ENCODE measurements around the gene CDH13. TPM values are rescaled to one million over a fixed set of nuclear protein-coding genes. Genes with fewer than 3 reads are reported as not detected.
A peak's percentile ranks its signal among the peaks of the same experiment; 100 is the strongest.

The CDH13 gene
- total RNA-seq, 4 donors from 2014 or later = 3.1 to 13.5 (median 8.9) TPM

GRCh38 chr16:83809092-83809491 lies 1182.3 kb downstream of the CDH13 start:
- Histone ChIP-seq H3K4me1 (peaks cover 45 to 60% (median 48%) of the 10 kb centered on the region in 4 donors), H3K27ac (replicated peaks in 1 of 4) (no peak overlapping the region), H3K4me3 (peak overlapping the region; percentile 90 to 95 (median 90)), H3K9me3 (no peaks in the 10 kb centered on the region), H3K27me3 (no peaks in the 10 kb centered on the region), H3K36me3 (peaks cover 0 to 36% (median 14%) of the 10 kb centered on the region in 4 donors)
- intact Hi-C loops (cut with DNase I) = loop anchor here (5.0 kb wide), 1 partner anchor 88 kb away; the partner anchor contains the start of gene MLYCD
- DNase-seq (ENCODE audit: extremely low spot score) = no peak
- WGBS = 83% methylated on average over 13 of the region's 13 CpGs
- TF ChIP-seq POLR2A (IDR thresholded peaks at IDR 0.05; ENCODE audit: low read depth) (no peak), POLR2AphosphoS5 (IDR thresholded peaks at IDR 0.05) (no peak), CTCF (IDR thresholded peaks at IDR 0.05) (no peak), EP300 (IDR thresholded peaks at IDR 0.05) (no peak)

- WGBS = 67% methylated on average over 1 of the region's 1 CpG
- H3K4me3 ChIP-seq = no peak overlapping the region
- H3K27ac ChIP-seq (replicated peaks in 1 of 4) = no peak overlapping the region
- H3K36me3 ChIP-seq = peaks cover 0 to 36% (median 14%) of the 10 kb centered on the region in 4 donors
- H3K27me3 ChIP-seq = no peaks in the 10 kb centered on the region
- no peak for TF ChIP-seq CTCF (IDR thresholded peaks at IDR 0.05)
- TF ChIP-seq POLR2AphosphoS5 (IDR thresholded peaks at IDR 0.05) = no peak
- TF ChIP-seq EP300 (IDR thresholded peaks at IDR 0.05) = no peak
- TF ChIP-seq POLR2A (IDR thresholded peaks at IDR 0.05; ENCODE audit: low read depth) = no peak
- peaks cover 54 to 75% (median 62%) of the 10 kb centered on the region in 4 donors for H3K4me1 ChIP-seq
- no peak for DNase-seq (ENCODE audit: extremely low spot score)
- no peaks in the 10 kb centered on the region for H3K9me3 ChIP-seq
- intact Hi-C loops (cut with DNase I) = no loop called here
Observed at GRCh38 chr16:83810901-83811300, 1184.1 kb downstream of the CDH13 start.

- WGBS = 34% methylated on average over 8 of the region's 13 CpGs
- intact Hi-C loops (cut with DNase I) = no loop called here
- no peak for DNase-seq (ENCODE audit: extremely low spot score)
Observed at GRCh38 chr16:83813823-83814658, 1187.3 kb downstream of the CDH13 start.

GRCh38 chr16:83814659-83814985 lies 1187.9 kb downstream of the CDH13 start:
- Histone ChIP-seq H3K36me3 (peaks cover 0 to 34% (median 14%) of the 10 kb centered on the region in 4 donors), H3K4me1 (peaks cover 37 to 54% (median 47%) of the 10 kb centered on the region in 4 donors), H3K27me3 (no peaks in the 10 kb centered on the region), H3K9me3 (no peaks in the 10 kb centered on the region), H3K4me3 (peak overlapping the region; percentile 10 to 35 (median 19)), H3K27ac (replicated peaks in 1 of 4) (peak overlapping the region; percentile 50 to 69 (median 61))
- 54% methylated on average over 4 of the region's 4 CpGs for WGBS
- intact Hi-C loops (cut with DNase I) = no loop called here
- no peak for DNase-seq (ENCODE audit: extremely low spot score)
- no peak for TF ChIP-seq POLR2A (IDR thresholded peaks at IDR 0.05; ENCODE audit: low read depth)
- no peak for TF ChIP-seq POLR2AphosphoS5 (IDR thresholded peaks at IDR 0.05)
- no peak for TF ChIP-seq EP300 (IDR thresholded peaks at IDR 0.05)
- TF ChIP-seq CTCF (IDR thresholded peaks at IDR 0.05) = no peak

More at GRCh38 chr16:83813823-83814658, 1187.3 kb downstream of the CDH13 start:
- Histone ChIP-seq H3K36me3 (peaks cover 0 to 36% (median 14%) of the 10 kb centered on the region in 4 donors), H3K27ac (replicated peaks in 1 of 4) (peak overlapping the region; percentile 50 to 69 (median 61)), H3K27me3 (no peaks in the 10 kb centered on the region), H3K4me3 (peak overlapping the region; percentile 10 to 35 (median 19)), H3K4me1 (peaks cover 43 to 60% (median 53%) of the 10 kb centered on the region in 4 donors), H3K9me3 (no peaks in the 10 kb centered on the region)
- TF ChIP-seq EP300 (IDR thresholded peaks at IDR 0.05) (no peak), POLR2AphosphoS5 (IDR thresholded peaks at IDR 0.05) (peak; percentile 42 to 64), POLR2A (IDR thresholded peaks at IDR 0.05; ENCODE audit: low read depth) (no peak), CTCF (IDR thresholded peaks at IDR 0.05) (no peak)

Data from esophagus muscularis mucosa (tissue), 4 donors.